HG02852 (cell line): ENCODE data around the gene FRMPD2.
"Not testable (repeated sequence)": the region's sequence is repeated elsewhere in the genome, so short reads cannot be mapped to it uniquely, and the experiment has no call there.

Experiments used
- ATAC-seq: cut with Tn5 transposase; IDR thresholded peaks from one replicate; pipeline ENCODE4 v1.9.1; 2021; ENCODE audit warnings: mild to moderate bottlenecking, moderate library complexity; ENCODE audit not compliant: unreplicated experiment

Gene FRMPD2

GRCh38 chr10:48140949-48141348 lies 133.5 kb downstream of the FRMPD2 start:
- not testable (repeated sequence) for ATAC-seq

GRCh38 chr10:48139953-48140850 lies 134.3 kb downstream of the FRMPD2 start:
- ATAC-seq, result not testable (repeated sequence)

- not testable (repeated sequence) for ATAC-seq
These were observed 145.5 kb downstream of the FRMPD2 start for GRCh38 chr10:48128954-48129353.

GRCh38 chr10:48126251-48126650 lies 148.2 kb downstream of the FRMPD2 start:
- ATAC-seq, result not testable (repeated sequence)

- ATAC-seq, result not testable (repeated sequence)
These were observed 148.9 kb downstream of the FRMPD2 start for GRCh38 chr10:48125631-48126030.

- not testable (repeated sequence) for ATAC-seq
These were observed 151.9 kb downstream of the FRMPD2 start for GRCh38 chr10:48122618-48123017.

- not testable (repeated sequence) for ATAC-seq
These were observed 164.2 kb downstream of the FRMPD2 start for GRCh38 chr10:48110277-48110676.
